SK-N-MC (cell line): ENCODE data around the gene RMI2.

ENCODE experiments used
- DNase-seq: peaks from one replicate; pipeline ENCODE4 v3.0.0-alpha.2; 2011; ENCODE audit warnings: low read depth, low spot score
- H3K27ac ChIP-seq: fragments of 200-600 bp; sonication (generic); 2 replicates; pipeline ENCODE4 v1.5.1; 2016; ENCODE audit warnings: mixed run types
- H3K36me3 ChIP-seq: fragments of 200-600 bp; sonication (generic); 2 replicates; pipeline ENCODE4 v1.6.1; 2017; ENCODE audit warnings: antibody characterized with exemption, low read length, mixed read lengths; ENCODE audit not compliant: insufficient read depth
- H3K4me3 ChIP-seq: fragments of 200-600 bp; sonication (generic); 2 replicates; pipeline ENCODE4 v1.5.1; 2016
- H3K9ac ChIP-seq: fragments of 200-600 bp; sonication (generic); 2 replicates; pipeline ENCODE4 v1.8.0; 2017; ENCODE audit warnings: mixed run types, mixed read lengths; ENCODE audit not compliant: insufficient read length
- H3K9me3 ChIP-seq: fragments of 200-600 bp; sonication (generic); 2 replicates; pipeline ENCODE4 v1.6.1; 2017; ENCODE audit warnings: low read depth, mild to moderate bottlenecking, antibody characterized with exemption, low read length, moderate library complexity, mixed read lengths
- EZH2 ChIP-seq: fragments of 200-600 bp; sonication (generic); IDR thresholded peaks from one replicate; pipeline ENCODE4 v1.6.1; 2017; ENCODE audit warnings: antibody characterized with exemption
- FOXP2 ChIP-seq: optimal IDR thresholded peaks from 2 replicates; pipeline ENCODE3; 2011; ENCODE audit warnings: mild to moderate bottlenecking, moderate library complexity; ENCODE audit not compliant: insufficient read depth; ENCODE audit errors: extremely low read length, control extremely low read depth
- POLR2AphosphoS5 ChIP-seq: IDR thresholded peaks from 2 replicates; pipeline ENCODE4 v1.6.1; 2012; ENCODE audit warnings: mild to moderate bottlenecking, low read depth, low read length, borderline replicate concordance

The RMI2 gene

GRCh38 chr16:11326084-11326736, 19.0 kb upstream of the RMI2 start:
- no peak for DNase-seq
- TF ChIP-seq FOXP2 (no peak), EZH2 (no peak), POLR2AphosphoS5 (no peak)
- Histone ChIP-seq H3K27ac (no peak overlapping the region), H3K36me3 (no peaks in the 10 kb centered on the region), H3K9me3 (no peaks in the 10 kb centered on the region), H3K4me3 (no peak overlapping the region), H3K9ac (no peak overlapping the region)

DNA sequence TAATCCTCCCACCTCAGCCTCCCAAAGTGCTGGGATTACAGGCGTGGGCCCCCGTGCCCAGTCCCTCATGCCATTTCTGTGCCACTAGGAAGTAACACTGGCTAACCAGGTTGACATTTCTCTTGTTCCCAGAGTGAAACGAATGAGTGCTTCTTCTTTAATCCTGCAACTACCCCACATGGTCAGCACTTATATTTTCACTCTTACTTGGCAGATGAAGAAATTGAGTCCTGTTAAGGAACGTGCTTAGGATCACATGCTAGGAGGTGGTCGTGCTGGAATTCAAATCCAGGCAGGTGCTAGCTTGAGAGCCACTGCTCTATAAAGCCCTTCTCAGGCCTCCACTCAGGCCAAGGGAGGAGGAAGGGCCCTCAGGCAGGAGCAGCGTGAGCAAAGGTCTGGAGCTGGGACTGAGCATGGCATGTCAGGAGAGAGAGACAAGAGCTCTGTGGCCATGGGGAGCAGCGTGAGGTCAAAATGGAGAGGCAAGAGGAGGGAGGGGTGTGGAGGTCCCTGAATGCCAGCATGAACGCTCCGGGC, 18.5 kb upstream of the RMI2 start:
- no peak for TF ChIP-seq FOXP2
- no peak for TF ChIP-seq POLR2AphosphoS5
- no peak for TF ChIP-seq EZH2
- no peak overlapping the region for H3K9ac ChIP-seq

DNA sequence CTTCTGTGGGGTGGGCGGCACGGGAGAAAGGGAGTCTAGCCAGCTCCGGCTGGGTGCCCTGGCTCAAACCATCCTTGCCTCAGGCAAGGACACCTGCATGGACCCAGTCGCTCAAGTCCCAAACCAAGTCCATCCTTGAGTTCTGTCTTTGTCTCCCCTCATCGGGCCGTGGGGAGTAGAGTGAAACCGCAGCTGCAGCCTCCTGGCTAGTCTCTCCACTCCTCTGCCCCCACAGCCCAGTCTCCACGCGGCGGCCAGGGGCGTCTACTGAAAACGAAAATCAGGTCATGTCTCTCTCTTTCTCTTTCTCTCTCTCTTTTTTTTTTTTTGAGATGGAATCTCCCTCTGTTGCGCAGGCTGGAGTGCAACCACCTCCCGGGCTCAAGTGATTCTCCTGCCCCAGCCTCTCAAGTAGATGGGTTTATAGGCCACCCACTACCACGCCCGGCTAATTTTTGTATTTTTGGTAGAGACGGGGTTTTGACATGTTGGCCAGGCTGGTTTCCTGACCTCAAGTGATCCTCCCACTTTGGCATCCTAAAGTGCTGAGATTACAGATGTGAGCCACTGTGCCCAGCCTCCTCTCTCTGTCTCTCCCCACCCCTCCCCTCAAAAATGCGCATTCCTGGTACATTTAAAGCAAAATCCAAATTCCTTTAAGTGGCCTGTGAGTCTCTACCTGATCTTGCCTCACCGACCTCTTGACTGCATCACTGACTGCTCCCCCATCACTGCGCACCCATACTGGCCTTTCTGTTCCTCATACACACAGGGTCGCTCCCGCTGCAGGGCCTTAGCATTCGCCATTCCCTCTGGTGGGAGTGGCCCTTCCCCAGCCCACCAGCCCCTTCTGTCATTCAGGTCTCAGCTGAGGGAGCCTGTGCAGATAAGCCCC, 17.7 kb upstream of the RMI2 start:
- Histone ChIP-seq H3K4me3 (no peak overlapping the region), H3K36me3 (no peaks in the 10 kb centered on the region), H3K27ac (no peak overlapping the region), H3K9me3 (no peaks in the 10 kb centered on the region), H3K9ac (no peak overlapping the region)
- DNase-seq: no peak
- TF ChIP-seq POLR2AphosphoS5 (no peak), FOXP2 (no peak), EZH2 (no peak)

More for the DNA sequence above, 18.5 kb upstream of the RMI2 start:
- no peaks in the 10 kb centered on the region for H3K9me3 ChIP-seq
- H3K36me3 ChIP-seq: no peaks in the 10 kb centered on the region
- H3K4me3 ChIP-seq: no peak overlapping the region
- H3K27ac ChIP-seq: no peak overlapping the region
- DNase-seq: no peak

- H3K9ac ChIP-seq: no peak overlapping the region
These were observed 16.8 kb upstream of the RMI2 start for GRCh38 chr16:11328172-11329070.

DNA sequence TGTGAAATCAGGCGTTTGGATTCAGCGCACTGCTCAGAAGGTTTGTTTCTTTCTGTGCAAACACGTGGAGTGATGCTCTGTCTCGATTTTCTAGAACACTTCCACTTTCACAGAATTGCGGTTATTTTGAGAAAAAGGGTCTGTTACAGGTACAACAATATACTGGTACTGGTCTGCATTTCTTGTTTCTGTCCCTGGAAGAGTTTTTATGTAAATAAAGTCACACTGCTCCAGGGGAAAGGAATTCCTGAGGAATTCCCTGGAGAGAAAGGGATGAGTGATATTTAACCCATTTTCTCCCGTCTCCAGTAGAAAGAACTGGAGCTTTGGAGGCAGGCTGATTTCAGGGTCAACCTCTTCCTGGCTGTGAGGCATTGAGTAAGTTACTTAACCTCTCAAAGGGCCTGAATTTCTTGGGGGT, 16.2 kb upstream of the RMI2 start:
- Histone ChIP-seq H3K27ac (no peak overlapping the region), H3K36me3 (no peaks in the 10 kb centered on the region), H3K4me3 (peak overlapping the region; percentile 31), H3K9ac (no peak overlapping the region), H3K9me3 (no peaks in the 10 kb centered on the region)
- TF ChIP-seq POLR2AphosphoS5 (no peak), FOXP2 (no peak), EZH2 (no peak)
- no peak for DNase-seq

More at GRCh38 chr16:11328172-11329070, 16.8 kb upstream of the RMI2 start:
- TF ChIP-seq EZH2: no peak
- no peak for TF ChIP-seq POLR2AphosphoS5
- TF ChIP-seq FOXP2: no peak
- Histone ChIP-seq H3K4me3 (peak overlapping the region; percentile 31), H3K27ac (no peak overlapping the region), H3K9me3 (no peaks in the 10 kb centered on the region), H3K36me3 (no peaks in the 10 kb centered on the region)
- DNase-seq: no peak

- H3K9me3 ChIP-seq: no peaks in the 10 kb centered on the region
- TF ChIP-seq FOXP2 (no peak), EZH2 (no peak), POLR2AphosphoS5 (no peak)
- no peak overlapping the region for H3K9ac ChIP-seq
- H3K27ac ChIP-seq: no peak overlapping the region
- H3K4me3 ChIP-seq: no peak overlapping the region
- no peaks in the 10 kb centered on the region for H3K36me3 ChIP-seq
- DNase-seq: no peak
These were observed 15.4 kb upstream of the RMI2 start for GRCh38 chr16:11329891-11330290.

GRCh38 chr16:11330526-11331237, 14.6 kb upstream of the RMI2 start:
- Histone ChIP-seq H3K4me3 (no peak overlapping the region), H3K9ac (no peak overlapping the region), H3K27ac (no peak overlapping the region), H3K9me3 (no peaks in the 10 kb centered on the region), H3K36me3 (no peaks in the 10 kb centered on the region)
- DNase-seq: no peak
- no peak for TF ChIP-seq FOXP2
- TF ChIP-seq POLR2AphosphoS5: no peak
- no peak for TF ChIP-seq EZH2

DNA sequence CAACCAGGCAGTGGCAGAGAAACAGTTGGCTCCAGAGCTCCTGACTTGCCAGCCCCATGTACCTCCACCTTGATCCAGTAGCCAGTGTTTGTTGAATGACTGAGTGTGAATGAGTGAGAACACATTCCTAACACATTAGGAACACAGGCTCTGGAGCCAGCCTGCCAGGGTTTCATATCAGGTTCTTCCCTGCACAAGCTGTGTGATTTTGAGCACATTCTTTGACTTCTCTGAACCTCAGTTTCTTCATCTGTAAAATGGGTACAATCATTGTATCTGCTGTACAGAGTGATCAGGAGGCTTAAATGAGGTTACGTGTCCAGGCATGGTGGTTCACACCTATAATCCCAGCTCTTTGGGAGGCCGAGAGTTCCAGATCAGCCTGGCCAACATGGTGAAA, 13.3 kb upstream of the RMI2 start:
- DNase-seq: no peak

More for the DNA sequence above, 13.3 kb upstream of the RMI2 start:
- Histone ChIP-seq H3K4me3 (no peak overlapping the region), H3K9ac (no peak overlapping the region), H3K36me3 (no peaks in the 10 kb centered on the region), H3K27ac (no peak overlapping the region), H3K9me3 (no peaks in the 10 kb centered on the region)
- no peak for TF ChIP-seq FOXP2
- no peak for TF ChIP-seq POLR2AphosphoS5
- no peak for TF ChIP-seq EZH2
